Measurements from ENCODE around the gene GAP43.

GRCh38 chr3:115624029-115624741, 875 bp downstream of the GAP43 start:
- TF ChIP-seq POLR2A (IDR thresholded peaks at IDR 0.05; ENCODE audit: low read depth, low read length), result no peak
- TF ChIP-seq POLR2AphosphoS5 (IDR thresholded peaks at IDR 0.05; ENCODE audit: low read depth, low read length), result no peak
- no peak for TF ChIP-seq TAF1 (IDR thresholded peaks at IDR 0.05; ENCODE audit: borderline replicate concordance, low read depth, low read length)

All from GM12892 (cell line).